GM12872 (cell line): Measurements from ENCODE around the gene RAPGEF2.

Source experiments
- TF ChIP-seq, protein P1 (sequence below): IDR thresholded peaks from 3 replicates; pipeline ENCODE4 v1.5.1; 2011; ENCODE audit warnings: low read depth, mild to moderate bottlenecking, low read length, moderate library complexity; ENCODE audit not compliant: insufficient read depth

Gene RAPGEF2

DNA sequence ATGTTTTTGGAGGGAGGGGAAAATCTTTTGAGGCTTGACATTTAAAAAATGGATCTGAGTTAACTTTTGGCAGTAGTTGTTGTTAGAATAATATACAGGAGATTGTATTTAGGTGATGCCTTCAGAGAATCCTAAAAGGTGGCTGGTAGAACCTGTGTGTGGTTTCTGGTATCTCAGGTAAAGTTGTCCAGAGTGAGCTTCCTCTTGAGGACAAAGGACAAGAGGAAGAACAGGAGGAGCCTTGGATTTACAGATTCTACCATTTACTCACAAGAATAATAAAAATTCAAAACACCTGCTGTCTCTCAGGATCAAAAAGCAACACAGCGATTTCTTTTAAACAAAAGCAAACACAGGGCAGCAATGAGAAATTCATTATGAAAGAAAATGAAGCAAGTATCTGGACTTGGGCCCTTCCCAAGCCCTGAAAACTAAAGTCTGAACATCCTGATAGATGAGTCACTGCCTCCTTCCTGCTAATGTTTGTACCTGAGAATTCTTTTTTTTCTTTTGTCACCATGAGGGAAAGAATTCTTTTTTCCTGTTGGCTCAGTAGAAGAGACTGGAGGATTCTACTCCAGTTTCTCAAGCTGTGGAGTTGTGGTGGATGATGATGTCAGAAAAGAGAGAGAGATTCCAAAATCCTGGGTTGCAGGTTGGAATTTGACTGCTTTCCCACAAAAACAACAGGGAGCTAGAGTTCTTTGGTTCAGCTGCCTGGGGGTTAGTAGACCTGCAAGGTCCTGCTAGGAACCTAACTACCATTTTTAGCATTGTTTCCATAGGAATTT, 31.5 kb upstream of the RAPGEF2 start:
- TF ChIP-seq, protein P1, sequence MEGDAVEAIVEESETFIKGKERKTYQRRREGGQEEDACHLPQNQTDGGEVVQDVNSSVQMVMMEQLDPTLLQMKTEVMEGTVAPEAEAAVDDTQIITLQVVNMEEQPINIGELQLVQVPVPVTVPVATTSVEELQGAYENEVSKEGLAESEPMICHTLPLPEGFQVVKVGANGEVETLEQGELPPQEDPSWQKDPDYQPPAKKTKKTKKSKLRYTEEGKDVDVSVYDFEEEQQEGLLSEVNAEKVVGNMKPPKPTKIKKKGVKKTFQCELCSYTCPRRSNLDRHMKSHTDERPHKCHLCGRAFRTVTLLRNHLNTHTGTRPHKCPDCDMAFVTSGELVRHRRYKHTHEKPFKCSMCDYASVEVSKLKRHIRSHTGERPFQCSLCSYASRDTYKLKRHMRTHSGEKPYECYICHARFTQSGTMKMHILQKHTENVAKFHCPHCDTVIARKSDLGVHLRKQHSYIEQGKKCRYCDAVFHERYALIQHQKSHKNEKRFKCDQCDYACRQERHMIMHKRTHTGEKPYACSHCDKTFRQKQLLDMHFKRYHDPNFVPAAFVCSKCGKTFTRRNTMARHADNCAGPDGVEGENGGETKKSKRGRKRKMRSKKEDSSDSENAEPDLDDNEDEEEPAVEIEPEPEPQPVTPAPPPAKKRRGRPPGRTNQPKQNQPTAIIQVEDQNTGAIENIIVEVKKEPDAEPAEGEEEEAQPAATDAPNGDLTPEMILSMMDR, result no peak

DNA sequence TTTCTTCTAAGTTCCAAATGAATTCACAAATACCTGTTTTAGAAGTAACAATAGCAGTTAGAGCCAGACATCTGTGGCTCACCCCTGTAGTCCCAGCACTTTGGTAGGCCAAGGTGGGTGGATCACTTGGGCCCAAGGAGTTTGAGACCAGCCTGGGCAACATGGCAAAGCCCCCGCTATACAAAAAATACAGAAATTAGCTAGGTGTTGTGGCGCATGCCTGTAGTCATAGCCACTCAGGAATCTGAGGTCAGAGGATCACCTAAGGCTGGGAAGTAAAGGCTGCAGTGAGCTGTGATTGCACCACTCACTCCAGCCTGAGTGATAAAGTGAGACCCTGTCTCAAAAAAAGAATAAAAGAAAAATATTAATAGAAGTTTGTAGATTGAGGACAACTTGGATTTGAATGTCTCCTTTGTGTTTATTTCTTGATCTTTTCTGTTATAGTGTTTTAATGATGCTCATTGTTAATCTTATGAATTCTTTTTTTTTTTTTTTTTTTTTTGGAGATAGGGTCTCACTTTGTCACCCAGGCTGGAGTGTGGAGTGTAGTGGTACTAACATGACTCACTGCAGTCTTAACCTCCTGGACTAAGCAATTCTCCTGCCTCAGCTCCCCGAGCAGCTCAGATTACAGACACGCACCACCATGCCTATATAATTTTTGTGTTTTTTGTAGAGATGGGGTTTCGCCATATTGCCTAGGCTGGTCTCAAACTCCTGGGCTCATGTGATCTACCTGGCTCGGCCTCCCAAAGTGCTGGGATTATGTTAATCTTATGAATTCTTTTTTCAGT, 30.7 kb upstream of the RAPGEF2 start:
- TF ChIP-seq, protein P1, result no peak

DNA sequence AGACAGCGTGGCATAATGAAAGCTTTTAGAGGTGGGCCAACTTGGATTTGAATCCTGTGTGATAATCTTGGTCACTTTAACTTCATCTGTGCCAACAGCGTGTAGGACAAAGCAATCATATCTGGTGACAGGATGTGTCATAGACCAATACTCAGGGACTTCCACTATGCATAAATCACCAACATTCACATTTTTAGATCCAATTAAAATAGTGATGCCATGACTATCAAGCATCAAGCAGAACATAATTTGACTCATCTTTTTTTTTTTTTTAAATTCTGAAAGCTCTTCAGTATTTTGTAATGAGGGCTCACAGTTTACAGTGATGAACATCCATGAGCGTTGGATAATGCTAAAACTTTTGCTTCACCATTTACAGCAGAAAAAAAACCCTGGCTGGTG, 27.3 kb upstream of the RAPGEF2 start:
- TF ChIP-seq, protein P1, result no peak

DNA sequence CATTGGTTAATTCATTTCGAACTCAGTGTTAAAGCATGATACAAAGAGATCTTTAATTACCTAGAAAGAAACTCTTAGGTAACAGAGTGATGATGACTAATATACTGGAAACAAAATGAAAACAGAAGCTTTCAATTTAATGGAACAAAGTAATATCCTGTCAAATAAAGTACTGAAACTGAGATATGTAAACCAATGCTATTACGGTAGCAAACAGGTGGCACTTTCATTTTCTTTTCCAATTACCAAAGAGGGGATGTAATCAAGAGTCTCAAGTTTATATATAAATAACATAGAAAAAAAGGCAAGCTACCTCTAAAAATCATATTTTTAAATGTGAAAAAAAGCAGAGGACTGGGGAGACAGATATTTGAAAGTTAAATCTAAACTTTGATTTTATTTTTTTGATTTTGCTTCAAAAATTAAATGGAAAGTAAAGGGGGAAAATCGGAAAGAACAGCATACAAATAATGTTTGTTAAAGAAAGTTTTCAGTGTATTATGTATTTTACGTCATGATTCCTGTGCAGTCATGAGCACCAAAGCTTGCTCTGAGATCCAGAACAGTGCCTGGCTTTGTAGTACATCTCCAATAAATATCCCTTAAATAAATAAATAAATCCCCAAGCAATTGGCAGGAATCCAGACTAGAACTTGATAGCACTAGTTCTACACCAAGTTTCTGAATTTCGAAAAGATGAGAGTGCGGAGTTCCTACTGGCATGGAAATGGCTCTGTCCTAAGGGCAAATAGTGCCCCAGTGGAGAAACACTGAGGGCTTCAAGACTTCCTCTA, 25.0 kb upstream of the RAPGEF2 start:
- TF ChIP-seq, protein P1, result no peak

DNA sequence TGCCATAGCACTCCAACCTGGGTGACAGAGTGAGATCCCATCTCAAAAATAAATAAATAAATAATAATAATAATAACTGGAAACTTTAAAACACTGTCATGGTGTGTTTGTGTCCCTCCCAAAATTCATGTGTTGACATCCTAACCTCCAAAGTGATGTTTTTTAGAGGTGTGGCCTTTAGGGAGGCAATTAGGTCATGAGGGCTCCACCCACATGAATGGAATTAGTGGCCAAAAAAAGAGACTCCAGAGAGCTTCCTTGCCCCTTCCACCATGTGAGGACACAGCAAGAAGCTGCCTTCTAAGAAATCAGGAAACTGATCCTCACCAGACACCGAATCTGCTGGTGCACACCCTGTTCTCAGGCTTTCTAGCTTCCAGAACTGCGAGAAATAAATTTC, 23.8 kb upstream of the RAPGEF2 start:
- TF ChIP-seq, protein P1, result no peak

DNA sequence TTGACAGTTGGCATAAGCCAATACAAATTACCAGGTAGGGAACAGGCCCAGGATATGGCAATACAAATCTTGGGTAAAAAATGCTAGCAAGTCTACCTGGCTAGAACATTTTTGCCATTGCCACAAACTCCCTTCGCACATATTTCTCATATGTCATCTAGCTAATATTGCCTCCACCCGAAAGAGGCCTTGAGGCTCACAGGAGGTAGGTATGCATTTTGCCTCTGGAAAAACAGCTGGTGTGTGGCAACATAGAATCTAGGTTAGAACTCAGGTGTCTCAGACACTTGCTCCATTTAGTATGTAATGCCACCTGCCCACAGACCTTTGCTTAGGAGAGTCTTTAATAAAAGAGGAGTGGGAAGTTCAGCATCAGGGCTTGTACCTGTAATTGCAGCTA, 16.3 kb upstream of the RAPGEF2 start:
- TF ChIP-seq, protein P1, result no peak

DNA sequence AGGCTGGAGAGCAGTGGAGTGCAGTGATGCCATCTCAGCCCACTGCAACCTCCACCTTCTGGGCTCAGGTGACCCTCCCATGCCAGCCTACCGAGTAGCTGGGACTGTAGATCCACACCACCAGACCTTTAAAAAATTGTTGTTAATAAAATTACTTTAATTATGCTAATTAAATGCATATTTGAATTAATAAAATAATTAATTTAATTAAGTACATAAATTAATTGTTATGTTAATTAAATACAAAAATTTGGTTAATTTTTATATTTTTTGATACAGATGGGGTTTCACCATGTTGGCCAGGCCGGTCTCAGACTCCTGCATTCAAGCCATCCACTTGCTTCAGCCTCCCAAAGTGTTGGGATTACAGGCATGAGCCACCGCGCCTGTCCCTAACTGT, 12.6 kb upstream of the RAPGEF2 start:
- TF ChIP-seq, protein P1, result no peak
